ENCODE data around the gene NFS1. TPM values are rescaled to one million over a fixed set of nuclear protein-coding genes. Genes with fewer than 3 reads are reported as not detected.

NFS1 gene
- total RNA-seq, 4 donors from 2014 or later, result 21.1 to 45.5 (median 36.3) TPM

GRCh38 chr20:35663516-35664465 is 35.4 kb downstream of the NFS1 start:
- Histone ChIP-seq H3K4me3 (replicated peaks in 1 of 3) (peak overlapping the region; percentile 25 to 86 (median 77)), H3K27me3 (no peaks in the 10 kb centered on the region), H3K9me3 (no peaks in the 10 kb centered on the region), H3K36me3 (no peaks in the 10 kb centered on the region), H3K27ac (peak overlapping the region; percentile 97 to 100 (median 98)), H3K4me1 (peaks cover 33 to 34% of the 10 kb centered on the region in 2 donors)
- peak; percentile 45 to 51 for DNase-seq
- 0 to 1% methylated on average over 19 to 28 of the region's 28 CpGs for WGBS, 2 donors
- intact Hi-C loops (cut with DNase I), result loop anchor here (2.0 kb wide), 1 partner anchor 47 kb away; no protein-coding TSS in a partner anchor
- TF ChIP-seq CTCF (IDR thresholded peaks at IDR 0.05) (no peak), POLR2A (IDR thresholded peaks at IDR 0.05) (no peak)

DNA sequence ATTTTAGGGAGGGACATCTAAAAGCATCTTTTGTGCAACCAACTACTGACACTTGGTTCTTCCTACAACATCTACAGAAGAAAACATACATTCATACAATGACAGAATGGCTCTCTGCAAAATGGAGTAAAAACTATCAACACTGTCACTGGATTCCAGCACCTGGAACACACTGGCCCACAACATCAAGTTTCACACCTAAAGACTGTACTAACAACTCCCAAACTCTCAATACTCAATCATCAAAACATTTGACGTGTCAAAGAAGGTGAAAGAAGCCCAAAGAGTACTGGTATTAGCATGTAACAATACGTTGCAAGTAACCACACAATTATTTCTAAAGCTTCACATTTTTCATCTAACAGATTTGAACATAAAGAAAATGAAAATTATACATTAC is 36.6 kb downstream of the NFS1 start:
- intact Hi-C loops (cut with DNase I), result no loop called here
- Histone ChIP-seq H3K4me3 (replicated peaks in 1 of 3) (no peak overlapping the region), H3K27ac (no peak overlapping the region), H3K36me3 (no peaks in the 10 kb centered on the region), H3K4me1 (peaks cover 39 to 43% of the 10 kb centered on the region in 2 donors), H3K27me3 (no peaks in the 10 kb centered on the region), H3K9me3 (no peaks in the 10 kb centered on the region)
- no peak for DNase-seq
- TF ChIP-seq POLR2A (IDR thresholded peaks at IDR 0.05) (no peak), CTCF (IDR thresholded peaks at IDR 0.05) (no peak)
- WGBS, 2 donors, result 23 to 29% methylated on average over 2 of the region's 2 CpGs

GRCh38 chr20:35661908-35662307 is 37.2 kb downstream of the NFS1 start:
- Histone ChIP-seq H3K27me3 (no peaks in the 10 kb centered on the region), H3K9me3 (no peaks in the 10 kb centered on the region), H3K4me3 (replicated peaks in 1 of 3) (no peak overlapping the region), H3K4me1 (peaks cover 46 to 47% of the 10 kb centered on the region in 2 donors), H3K27ac (peak overlapping the region in 1 of 3 donors; percentile 1), H3K36me3 (no peaks in the 10 kb centered on the region)
- 43 to 45% methylated on average over 3 of the region's 3 CpGs for WGBS, 2 donors
- DNase-seq, result no peak
- no peak for TF ChIP-seq CTCF (IDR thresholded peaks at IDR 0.05)
- TF ChIP-seq POLR2A (IDR thresholded peaks at IDR 0.05), result no peak
- intact Hi-C loops (cut with DNase I), result no loop called here

DNA sequence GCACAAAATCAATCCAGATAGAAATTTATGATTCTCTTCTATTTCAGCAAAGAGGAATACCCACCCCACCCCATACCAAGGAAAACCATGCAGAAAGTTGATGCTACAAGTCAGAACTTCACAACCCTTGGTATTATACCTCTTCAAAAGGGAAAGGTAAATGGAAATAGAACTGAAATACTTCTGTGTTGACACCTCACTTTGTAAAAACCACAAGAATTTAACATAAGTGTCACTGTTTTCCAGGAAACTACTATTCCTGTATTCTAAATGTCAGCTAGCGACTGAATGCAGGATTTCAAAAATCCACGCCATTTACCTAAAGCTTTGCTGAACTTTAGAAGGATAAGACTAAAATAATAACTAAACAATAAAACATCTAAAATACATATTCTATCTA is 38.1 kb downstream of the NFS1 start:
- no peaks in the 10 kb centered on the region for H3K9me3 ChIP-seq
- no peak for DNase-seq
- no peak for TF ChIP-seq POLR2A (IDR thresholded peaks at IDR 0.05)
- no peak for TF ChIP-seq CTCF (IDR thresholded peaks at IDR 0.05)
- peaks cover 47% of the 10 kb centered on the region in 2 donors for H3K4me1 ChIP-seq
- WGBS, 2 donors, result 85 to 87% methylated on average over 2 of the region's 2 CpGs
- intact Hi-C loops (cut with DNase I), result no loop called here
- H3K27ac ChIP-seq, result no peak overlapping the region
- H3K36me3 ChIP-seq, result no peaks in the 10 kb centered on the region
- H3K27me3 ChIP-seq, result no peaks in the 10 kb centered on the region
- no peak overlapping the region for H3K4me3 ChIP-seq (replicated peaks in 1 of 3)
